GM12892 (cell line): ENCODE results near the gene LY6G5C.

Source experiments
- POLR2A ChIP-seq: IDR thresholded peaks from 2 replicates; pipeline ENCODE4 v1.6.1; 2011; ENCODE audit warnings: low read depth, low read length, control low read depth
- POLR2AphosphoS5 ChIP-seq: IDR thresholded peaks from 2 replicates; pipeline ENCODE4 v1.6.1; 2011; ENCODE audit warnings: low read depth, low read length, control low read depth
- TAF1 ChIP-seq: IDR thresholded peaks from 2 replicates; pipeline ENCODE4 v1.6.1; 2011; ENCODE audit warnings: low read depth, mild to moderate bottlenecking, control low read depth, low read length, borderline replicate concordance

GRCh38 chr6:31641370-31641769 lies 39.5 kb downstream of the LY6G5C start:
- TF ChIP-seq POLR2A (no peak), POLR2AphosphoS5 (no peak), TAF1 (no peak)
